ENCODE data around the gene RHEB.

Gene RHEB

GRCh38 chr7:151436446-151437158 is 83.1 kb downstream of the RHEB start:
- Histone ChIP-seq H3K4me1 (ENCODE audit: control insufficient read depth, insufficient read depth, low read length) (peaks cover 34% of the 10 kb centered on the region), H3K4me3 (ENCODE audit: low read depth, low read length) (no peak overlapping the region), H3K9ac (ENCODE audit: low read length) (no peak overlapping the region), H3K27me3 (ENCODE audit: control insufficient read depth, insufficient read depth, low read length) (peaks cover 9% of the 10 kb centered on the region; the same call in 1 of the 2 replicates), H3K36me3 (ENCODE audit: control insufficient read depth, insufficient read depth, low read length) (no peaks in the 10 kb centered on the region), H3K9me3 (ENCODE audit: control insufficient read depth, insufficient read depth, low read depth, low read length) (no peaks in the 10 kb centered on the region), H3K27ac (ENCODE audit: low read depth, low read length) (no peak overlapping the region)

- Histone ChIP-seq H3K27ac (ENCODE audit: low read depth, low read length) (no peak overlapping the region), H3K9me3 (ENCODE audit: control insufficient read depth, insufficient read depth, low read depth, low read length) (no peaks in the 10 kb centered on the region), H3K4me3 (ENCODE audit: low read depth, low read length) (no peak overlapping the region)
Observed at GRCh38 chr7:151435971-151436370, 83.7 kb downstream of the RHEB start.

DNA sequence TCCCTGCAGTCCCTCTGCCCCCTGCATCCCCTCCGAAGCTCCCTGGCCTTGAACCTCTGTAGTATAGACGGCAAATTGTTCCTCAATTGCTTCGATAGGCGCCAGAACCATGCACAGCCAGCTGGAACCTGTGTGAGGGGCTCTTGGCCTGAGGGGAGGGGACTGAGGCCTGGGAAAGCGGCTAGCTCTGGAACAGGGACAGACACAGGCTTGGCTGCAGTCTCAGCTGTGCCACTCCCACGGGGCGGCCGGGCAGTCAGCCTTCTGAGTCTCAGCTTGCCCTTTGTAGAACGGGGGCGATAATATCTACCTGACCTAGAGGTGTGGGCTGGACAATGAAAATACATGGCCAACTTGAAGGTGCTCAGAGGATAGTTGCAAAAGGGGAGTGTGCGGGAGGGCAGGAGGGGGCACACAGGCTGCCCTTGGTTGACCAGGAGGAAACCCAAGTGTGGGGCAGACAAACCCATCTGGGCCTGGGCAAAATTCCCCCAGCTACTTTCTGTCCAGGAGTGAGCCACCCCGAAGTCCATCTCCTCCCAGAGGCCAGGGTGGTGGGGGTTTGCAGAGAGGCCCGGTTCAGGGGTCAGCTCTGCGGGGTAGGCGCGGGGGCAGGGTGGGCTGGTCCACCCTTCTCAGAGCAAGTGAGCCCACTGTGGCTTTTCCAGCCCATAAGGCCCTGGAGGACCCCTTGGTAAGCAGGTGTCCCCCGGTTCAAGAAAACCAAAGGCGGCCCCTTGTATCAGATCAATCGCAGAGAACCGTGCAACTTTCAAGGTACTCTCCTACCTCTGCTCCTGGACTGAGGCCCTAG is 84.4 kb downstream of the RHEB start:
- no peaks in the 10 kb centered on the region for H3K36me3 ChIP-seq (ENCODE audit: control insufficient read depth, insufficient read depth, low read length)
- no peak overlapping the region for H3K4me3 ChIP-seq (ENCODE audit: low read depth, low read length)
- no peak overlapping the region for H3K9ac ChIP-seq (ENCODE audit: low read length)
- no peaks in the 10 kb centered on the region for H3K9me3 ChIP-seq (ENCODE audit: control insufficient read depth, insufficient read depth, low read depth, low read length)
- no peak overlapping the region for H3K27ac ChIP-seq (ENCODE audit: low read depth, low read length)
- H3K27me3 ChIP-seq (ENCODE audit: control insufficient read depth, insufficient read depth, low read length), result peaks cover 9% of the 10 kb centered on the region; the same call in 1 of the 2 replicates
- peaks cover 22% of the 10 kb centered on the region for H3K4me1 ChIP-seq (ENCODE audit: control insufficient read depth, insufficient read depth, low read length)

More at GRCh38 chr7:151435971-151436370, 83.7 kb downstream of the RHEB start:
- Histone ChIP-seq H3K9ac (ENCODE audit: low read length) (no peak overlapping the region), H3K4me1 (ENCODE audit: control insufficient read depth, insufficient read depth, low read length) (peaks cover 27% of the 10 kb centered on the region), H3K27me3 (ENCODE audit: control insufficient read depth, insufficient read depth, low read length) (peaks cover 9% of the 10 kb centered on the region; the same call in 1 of the 2 replicates), H3K36me3 (ENCODE audit: control insufficient read depth, insufficient read depth, low read length) (no peaks in the 10 kb centered on the region)

- H3K9ac ChIP-seq (ENCODE audit: low read length), result no peak overlapping the region
- no peaks in the 10 kb centered on the region for H3K9me3 ChIP-seq (ENCODE audit: control insufficient read depth, insufficient read depth, low read depth, low read length)
- H3K4me1 ChIP-seq (ENCODE audit: control insufficient read depth, insufficient read depth, low read length), result peaks cover 26% of the 10 kb centered on the region
- H3K27ac ChIP-seq (ENCODE audit: low read depth, low read length), result no peak overlapping the region
- peaks cover 9% of the 10 kb centered on the region; the same call in 1 of the 2 replicates for H3K27me3 ChIP-seq (ENCODE audit: control insufficient read depth, insufficient read depth, low read length)
- no peak overlapping the region for H3K4me3 ChIP-seq (ENCODE audit: low read depth, low read length)
- H3K36me3 ChIP-seq (ENCODE audit: control insufficient read depth, insufficient read depth, low read length), result no peaks in the 10 kb centered on the region
Observed at GRCh38 chr7:151434549-151434948, 85.1 kb downstream of the RHEB start.

DNA sequence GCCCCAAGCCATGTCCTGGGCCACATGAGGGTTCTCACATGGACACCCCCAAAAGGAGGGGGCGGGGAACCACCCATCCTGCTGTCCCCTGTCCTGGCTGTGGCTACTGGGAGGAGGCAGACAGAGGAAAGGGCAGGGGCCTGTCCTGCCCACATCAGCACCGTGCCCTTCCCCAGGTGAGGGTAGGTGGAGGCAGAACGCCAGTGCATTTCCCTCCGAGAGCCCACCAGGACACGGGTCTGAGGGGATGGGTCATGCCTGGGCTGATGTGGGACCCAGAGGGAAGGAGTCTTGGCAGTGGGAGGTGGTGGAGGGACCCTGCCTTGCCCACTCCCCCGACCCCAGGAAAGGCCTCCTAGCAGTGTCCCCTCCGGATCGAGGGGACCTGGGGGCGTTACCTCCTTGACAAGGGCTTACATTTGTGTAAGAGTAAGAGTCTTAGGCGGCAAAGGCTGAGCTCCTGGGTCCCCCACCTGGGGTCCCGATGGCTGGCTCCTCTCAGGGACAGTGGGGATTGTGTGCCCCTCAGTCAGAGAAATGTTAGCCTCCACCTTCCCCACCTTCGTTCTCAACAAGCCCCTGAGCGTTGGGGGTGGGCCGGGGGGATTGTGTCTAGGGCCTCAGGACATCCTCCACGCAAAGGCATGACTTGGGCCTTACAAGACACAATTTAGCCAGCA is 85.8 kb downstream of the RHEB start:
- Histone ChIP-seq H3K4me1 (ENCODE audit: control insufficient read depth, insufficient read depth, low read length) (peaks cover 27% of the 10 kb centered on the region), H3K9me3 (ENCODE audit: control insufficient read depth, insufficient read depth, low read depth, low read length) (no peaks in the 10 kb centered on the region), H3K9ac (ENCODE audit: low read length) (no peak overlapping the region), H3K27ac (ENCODE audit: low read depth, low read length) (no peak overlapping the region), H3K36me3 (ENCODE audit: control insufficient read depth, insufficient read depth, low read length) (no peaks in the 10 kb centered on the region), H3K27me3 (ENCODE audit: control insufficient read depth, insufficient read depth, low read length) (peaks cover 3% of the 10 kb centered on the region; the same call in 1 of the 2 replicates), H3K4me3 (ENCODE audit: low read depth, low read length) (no peak overlapping the region)

DNA sequence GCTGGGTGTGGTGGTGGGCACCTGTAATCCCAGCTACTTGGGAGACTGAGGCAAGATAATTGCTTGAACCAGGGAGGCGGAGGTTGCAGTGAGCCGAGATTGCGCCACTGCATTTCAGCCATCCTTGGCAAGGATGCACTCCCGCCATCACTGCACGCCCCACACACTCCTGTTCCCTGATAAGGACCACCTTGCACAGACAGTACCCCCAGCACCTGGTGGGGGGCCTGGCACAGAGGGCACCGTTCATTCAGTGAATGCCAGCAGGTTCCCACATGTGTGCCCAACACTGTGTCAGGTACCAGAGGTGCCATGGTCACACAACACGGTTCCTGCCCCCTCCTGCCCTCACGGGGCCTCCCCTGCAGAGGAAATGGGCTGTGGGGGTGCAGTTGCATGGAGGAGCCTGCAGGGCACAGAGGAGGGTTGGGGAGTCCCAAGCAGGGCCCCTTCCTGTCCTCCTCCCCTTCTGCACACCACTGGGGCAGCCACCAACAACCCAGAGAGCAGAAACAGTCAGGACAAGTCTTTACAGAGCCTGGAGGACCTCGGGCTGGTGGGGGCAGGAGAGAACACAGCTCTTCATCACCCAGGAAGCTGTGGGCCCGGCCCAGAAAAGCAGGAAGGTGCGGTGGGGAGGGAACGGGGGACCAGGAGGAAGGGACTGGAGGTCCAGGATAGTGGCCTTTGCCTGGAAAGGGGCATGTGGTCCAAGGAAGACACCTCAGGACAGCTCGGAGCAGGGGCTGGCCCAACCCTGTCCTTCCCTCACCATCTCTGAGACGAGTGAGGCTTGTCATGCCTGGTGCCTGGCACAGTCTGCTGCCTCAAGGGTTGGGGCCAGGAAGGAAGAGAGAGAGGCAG is 86.8 kb downstream of the RHEB start:
- Histone ChIP-seq H3K27ac (ENCODE audit: low read depth, low read length) (no peak overlapping the region), H3K36me3 (ENCODE audit: control insufficient read depth, insufficient read depth, low read length) (no peaks in the 10 kb centered on the region), H3K27me3 (ENCODE audit: control insufficient read depth, insufficient read depth, low read length) (no peaks in the 10 kb centered on the region), H3K4me1 (ENCODE audit: control insufficient read depth, insufficient read depth, low read length) (peaks cover 36% of the 10 kb centered on the region), H3K9ac (ENCODE audit: low read length) (no peak overlapping the region), H3K4me3 (ENCODE audit: low read depth, low read length) (no peak overlapping the region), H3K9me3 (ENCODE audit: control insufficient read depth, insufficient read depth, low read depth, low read length) (no peaks in the 10 kb centered on the region)

GRCh38 chr7:151431768-151432311 is 87.9 kb downstream of the RHEB start:
- no peak overlapping the region for H3K9ac ChIP-seq (ENCODE audit: low read length)
- no peaks in the 10 kb centered on the region for H3K9me3 ChIP-seq (ENCODE audit: control insufficient read depth, insufficient read depth, low read depth, low read length)
- peaks cover 35% of the 10 kb centered on the region for H3K4me1 ChIP-seq (ENCODE audit: control insufficient read depth, insufficient read depth, low read length)
- H3K36me3 ChIP-seq (ENCODE audit: control insufficient read depth, insufficient read depth, low read length), result no peaks in the 10 kb centered on the region
- no peaks in the 10 kb centered on the region for H3K27me3 ChIP-seq (ENCODE audit: control insufficient read depth, insufficient read depth, low read length)
- H3K4me3 ChIP-seq (ENCODE audit: low read depth, low read length), result no peak overlapping the region
- H3K27ac ChIP-seq (ENCODE audit: low read depth, low read length), result no peak overlapping the region

GRCh38 chr7:151431281-151431767 is 88.4 kb downstream of the RHEB start:
- H3K9me3 ChIP-seq (ENCODE audit: control insufficient read depth, insufficient read depth, low read depth, low read length), result no peaks in the 10 kb centered on the region
- H3K9ac ChIP-seq (ENCODE audit: low read length), result no peak overlapping the region
- no peak overlapping the region for H3K27ac ChIP-seq (ENCODE audit: low read depth, low read length)
- no peaks in the 10 kb centered on the region for H3K36me3 ChIP-seq (ENCODE audit: control insufficient read depth, insufficient read depth, low read length)
- no peaks in the 10 kb centered on the region for H3K27me3 ChIP-seq (ENCODE audit: control insufficient read depth, insufficient read depth, low read length)
- H3K4me3 ChIP-seq (ENCODE audit: low read depth, low read length), result no peak overlapping the region
- peaks cover 36% of the 10 kb centered on the region for H3K4me1 ChIP-seq (ENCODE audit: control insufficient read depth, insufficient read depth, low read length)

DNA sequence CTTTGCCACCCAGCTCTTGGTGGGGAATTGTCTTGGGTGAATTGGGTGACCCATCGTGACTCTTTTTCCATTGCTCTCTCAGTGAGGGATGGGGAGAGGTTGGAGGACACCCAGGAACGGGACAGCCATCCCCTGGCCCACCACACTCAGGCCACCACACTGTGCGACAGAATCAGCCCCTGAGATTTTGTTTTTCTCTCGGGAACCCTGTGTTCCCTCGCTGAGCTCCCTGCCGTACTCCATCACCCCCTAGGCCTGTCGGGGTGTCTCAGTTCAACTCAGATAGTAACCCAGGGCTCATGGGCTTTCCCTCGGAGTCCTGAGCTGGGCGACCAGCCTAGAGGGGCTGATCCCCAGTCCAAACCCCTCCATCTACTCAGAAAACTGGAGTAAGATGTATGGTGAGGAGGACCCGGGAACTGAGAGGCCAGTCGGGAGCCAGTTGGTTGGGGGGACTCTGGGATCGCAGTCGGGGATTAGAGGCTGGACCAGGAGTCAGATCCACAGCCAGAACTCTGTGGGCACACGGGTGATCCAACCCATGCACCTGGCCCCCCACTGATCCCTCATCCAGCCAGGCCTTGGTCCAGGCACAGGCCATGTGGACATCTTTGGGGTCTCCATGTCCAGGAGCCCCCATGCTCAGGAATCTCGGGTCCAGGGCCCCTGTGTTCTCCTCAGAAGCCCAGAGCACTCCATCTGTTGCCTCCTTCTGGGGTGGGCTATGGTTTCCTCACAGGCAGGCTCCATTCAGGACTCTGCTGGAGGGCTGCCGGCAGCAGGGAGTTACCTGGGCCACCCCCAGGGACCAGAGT is 89.1 kb downstream of the RHEB start:
- Histone ChIP-seq H3K4me1 (ENCODE audit: control insufficient read depth, insufficient read depth, low read length) (peaks cover 43% of the 10 kb centered on the region), H3K4me3 (ENCODE audit: low read depth, low read length) (no peak overlapping the region), H3K9me3 (ENCODE audit: control insufficient read depth, insufficient read depth, low read depth, low read length) (no peaks in the 10 kb centered on the region), H3K36me3 (ENCODE audit: control insufficient read depth, insufficient read depth, low read length) (no peaks in the 10 kb centered on the region), H3K27ac (ENCODE audit: low read depth, low read length) (no peak overlapping the region), H3K9ac (ENCODE audit: low read length) (no peak overlapping the region), H3K27me3 (ENCODE audit: control insufficient read depth, insufficient read depth, low read length) (no peaks in the 10 kb centered on the region)

All from HUES6 (cell line).